GM12873 (cell line): ENCODE measurements around the gene EIF3K.

Experiments used
- CTCF ChIP-seq: IDR thresholded peaks from 2 replicates; pipeline ENCODE4 v1.5.1; 2012; ENCODE audit warnings: low read depth, mild to moderate bottlenecking, moderate library complexity, low read length, control low read depth; ENCODE audit not compliant: insufficient read depth; ENCODE audit errors: missing control alignments

The EIF3K gene

GRCh38 chr19:38626401-38626800 is 7.4 kb downstream of the EIF3K start:
- TF ChIP-seq CTCF = no peak

- no peak for TF ChIP-seq CTCF
These were observed 10.6 kb downstream of the EIF3K start for GRCh38 chr19:38629568-38629967.

GRCh38 chr19:38632476-38633213 is 13.7 kb downstream of the EIF3K start:
- no peak for TF ChIP-seq CTCF

GRCh38 chr19:38634757-38635482 is 15.9 kb downstream of the EIF3K start:
- peak; percentile 96 for TF ChIP-seq CTCF

GRCh38 chr19:38635483-38636399 is 16.8 kb downstream of the EIF3K start:
- no peak for TF ChIP-seq CTCF

- no peak for TF ChIP-seq CTCF
These were observed 19.5 kb downstream of the EIF3K start for GRCh38 chr19:38638461-38638860.

- no peak for TF ChIP-seq CTCF
These were observed 20.7 kb downstream of the EIF3K start for GRCh38 chr19:38639679-38640078.
